COLO668 (cell line): ENCODE results near the gene MTA2.
A peak's percentile ranks its signal among the peaks of the same experiment; 100 is the strongest.

Experiments used
- DNase-seq: peaks from one replicate; lab custom pipeline; 2025; ENCODE audit not compliant: unreplicated experiment; lab: John Stamatoyannopoulos, UW

The MTA2 gene

GRCh38 chr11:62547691-62548281 is 53.9 kb downstream of the MTA2 start:
- no peak for DNase-seq

- DNase-seq, result no peak
Measured at GRCh38 chr11:62546929-62547625, 54.6 kb downstream of the MTA2 start.

DNA sequence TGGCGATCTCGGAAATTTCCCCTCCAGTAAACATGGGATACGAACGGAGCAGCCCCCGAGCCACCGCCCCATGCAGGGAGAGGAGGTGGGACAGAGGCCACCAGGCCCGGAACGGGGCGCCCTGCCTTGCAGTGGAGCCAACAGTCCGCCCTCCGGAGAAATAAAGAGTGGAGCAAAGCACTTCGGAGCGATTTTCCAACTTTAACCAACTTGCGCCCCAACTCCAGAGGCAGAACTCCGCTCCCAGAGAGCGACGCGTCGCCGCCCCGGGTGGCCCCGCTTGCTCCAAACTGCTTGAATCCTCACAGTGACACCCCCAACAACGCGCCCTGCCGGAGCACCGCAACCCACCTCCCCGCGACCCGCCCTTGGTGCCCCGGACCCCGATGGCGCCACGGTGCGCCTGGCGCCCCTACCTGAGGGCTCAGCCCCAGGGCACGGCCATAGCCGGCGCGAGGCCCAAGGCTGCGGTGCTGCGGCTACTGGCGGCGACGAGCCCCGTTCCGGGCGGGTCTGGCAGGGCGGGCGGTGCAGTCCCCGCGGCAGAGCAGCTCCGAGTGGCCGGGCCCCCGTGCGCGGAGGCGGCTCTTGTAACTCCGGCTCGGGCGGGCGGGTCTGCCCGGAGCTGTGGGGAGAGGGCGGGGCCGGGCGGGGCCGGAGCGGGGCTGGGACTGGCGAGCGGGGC is 55.3 kb downstream of the MTA2 start, which contains the start of gene AHNAK:
AHNAK (minus strand) TSS at position 563 of the 685 bp plus-strand sequence. CDS start 10,708 bp downstream, outside the sequence.
- peak; percentile 58 for DNase-seq

DNA sequence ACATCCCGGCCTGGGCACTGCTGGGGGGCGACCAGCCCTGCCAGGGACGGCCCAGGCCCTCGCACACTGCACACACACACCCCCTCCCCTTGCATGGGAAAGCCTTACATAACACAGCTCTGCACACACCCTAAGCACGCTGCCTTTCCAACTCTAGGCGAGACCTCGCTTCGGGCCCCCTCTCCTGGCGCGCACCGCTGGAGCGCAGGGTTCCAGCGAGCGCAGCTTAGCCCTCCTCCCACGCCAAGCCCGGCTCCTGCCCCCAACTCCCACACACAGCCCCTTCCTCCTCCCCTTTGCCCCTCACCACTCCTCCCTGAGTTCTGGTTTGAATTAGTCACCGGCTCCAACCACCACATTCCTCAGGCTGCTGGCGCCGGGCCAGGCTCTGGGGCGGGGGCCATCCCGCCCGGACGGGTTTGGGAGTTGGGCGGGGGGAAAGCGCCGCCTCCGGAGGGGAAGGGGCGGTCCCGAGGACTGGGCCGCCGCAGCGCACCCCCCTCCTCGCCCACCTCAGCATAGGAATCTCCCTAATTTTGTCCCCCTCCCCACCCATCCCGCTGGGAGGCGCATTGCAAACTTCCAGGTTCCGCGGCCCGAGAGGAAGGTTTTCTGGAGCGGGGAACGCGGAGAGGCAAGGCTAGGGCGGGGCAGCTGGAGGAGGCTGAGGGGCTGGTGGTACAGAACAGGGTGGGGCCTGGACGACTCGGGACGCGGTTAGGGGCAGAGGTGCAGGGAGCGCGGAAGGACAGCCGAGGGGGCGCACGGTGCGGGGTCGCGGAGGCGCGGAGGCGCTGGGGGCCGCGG is 56.0 kb downstream of the MTA2 start:
- peak; percentile 23 for DNase-seq

- peak; percentile 31 for DNase-seq
Measured at GRCh38 chr11:62544581-62545436, 56.9 kb downstream of the MTA2 start.

GRCh38 chr11:62543680-62544444 is 57.8 kb downstream of the MTA2 start:
- DNase-seq, result no peak
